HG03520 (cell line): ENCODE measurements around the gene FIP1L1.

Source experiments
- ATAC-seq: cut with Tn5 transposase; IDR thresholded peaks from one replicate; pipeline ENCODE4 v1.9.1; 2021; ENCODE audit warnings: mild to moderate bottlenecking, moderate library complexity; ENCODE audit not compliant: unreplicated experiment

Gene FIP1L1

GRCh38 chr4:53498706-53499105, 121.3 kb downstream of the FIP1L1 start:
- ATAC-seq, result no peak

GRCh38 chr4:53499791-53500190, 122.3 kb downstream of the FIP1L1 start:
- ATAC-seq, result no peak

GRCh38 chr4:53500546-53500945, 123.1 kb downstream of the FIP1L1 start:
- no peak for ATAC-seq

GRCh38 chr4:53501561-53501960, 124.1 kb downstream of the FIP1L1 start:
- no peak for ATAC-seq

DNA sequence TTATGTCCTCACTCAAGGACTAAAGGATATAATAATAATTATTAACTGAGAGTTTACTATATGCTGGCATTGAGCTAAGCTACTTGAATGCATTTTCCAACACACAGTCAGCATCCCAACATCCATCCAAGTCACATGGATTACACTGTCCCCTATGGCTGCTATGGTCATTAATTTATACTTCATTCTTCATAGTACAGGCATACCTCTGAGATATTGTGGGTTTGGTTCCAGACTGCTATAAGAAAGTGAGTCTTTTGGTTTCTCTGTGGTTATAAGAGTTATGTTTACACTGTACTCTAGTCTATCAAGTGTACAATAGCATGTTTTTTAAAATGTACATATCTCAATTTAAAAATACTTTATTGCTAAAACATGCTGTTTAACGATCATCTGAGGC, 124.7 kb downstream of the FIP1L1 start:
- no peak for ATAC-seq

DNA sequence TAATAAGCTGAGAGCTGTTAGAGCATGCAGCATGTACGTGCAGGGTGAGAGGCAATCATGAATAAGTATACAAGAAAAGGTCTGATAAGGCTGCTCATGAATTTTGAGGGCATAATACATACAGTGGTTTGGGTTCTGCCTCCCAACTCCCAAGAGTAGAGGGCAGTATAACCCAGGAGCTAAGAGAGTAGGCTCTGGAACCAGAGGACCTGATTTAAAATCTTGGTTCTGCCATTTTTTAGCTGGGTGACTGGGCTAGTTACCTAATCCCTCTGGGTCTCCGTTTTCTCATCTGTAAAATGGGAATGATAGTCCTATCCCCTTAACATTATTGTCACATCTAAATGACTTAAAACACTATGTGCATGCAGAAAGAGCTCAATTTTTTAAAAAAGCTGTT, 128.5 kb downstream of the FIP1L1 start:
- no peak for ATAC-seq

GRCh38 chr4:53507058-53507457, 129.6 kb downstream of the FIP1L1 start:
- ATAC-seq, result no peak

- no peak for ATAC-seq
Measured at GRCh38 chr4:53507671-53508286, 130.3 kb downstream of the FIP1L1 start.

DNA sequence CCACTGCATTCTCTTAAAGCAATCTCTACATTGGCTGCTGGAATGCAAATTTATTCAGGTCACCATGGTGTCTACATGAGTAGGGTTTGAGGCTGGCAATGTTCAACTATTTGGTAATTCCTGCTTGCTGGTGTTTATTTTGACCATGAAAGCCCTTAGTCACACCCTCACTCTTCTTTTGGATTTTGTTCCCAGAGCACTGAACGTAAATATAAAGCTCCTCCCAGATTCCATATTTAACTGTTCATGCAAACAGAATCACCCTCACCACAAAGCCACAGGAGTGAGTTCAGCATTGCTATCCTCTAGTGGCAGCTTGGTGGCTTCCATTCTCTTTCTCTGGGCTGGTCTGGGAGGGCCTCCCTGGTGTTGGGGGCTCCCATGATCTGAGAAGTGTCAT, 131.0 kb downstream of the FIP1L1 start:
- no peak for ATAC-seq

DNA sequence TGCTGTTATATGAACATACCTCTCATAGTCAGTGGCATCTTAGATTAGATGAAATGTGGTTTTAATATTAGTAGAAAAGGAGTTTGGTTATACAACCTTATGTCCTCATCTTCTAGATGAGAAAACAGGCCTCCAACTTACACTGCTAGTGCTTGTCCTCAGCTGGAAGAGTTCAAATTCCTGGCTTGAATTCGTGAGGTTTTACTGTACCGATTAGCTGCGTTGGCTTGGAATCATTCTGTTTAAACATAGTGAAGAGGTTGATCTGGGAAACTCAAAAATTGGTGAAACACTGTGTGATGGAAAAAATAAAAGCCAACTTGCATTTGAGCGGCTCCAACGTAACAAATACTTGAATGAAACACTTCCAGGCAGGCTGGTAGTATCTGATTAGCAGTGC, 132.9 kb downstream of the FIP1L1 start:
- no peak for ATAC-seq
